OCI-LY1 (cell line): Measurements from ENCODE around the gene ANKS6.

Source experiments
- H2AFZ ChIP-seq: fragments of 200-600 bp; sonication (generic), shearing (Covaris generic); 2 replicates; pipeline ENCODE4 v1.6.0; 2014; ENCODE audit warnings: antibody characterized with exemption, mild to moderate bottlenecking, low read length
- H3F3A ChIP-seq: fragments of 200-600 bp; sonication (generic), shearing (Covaris generic); 2 replicates; pipeline ENCODE4 v1.6.0; 2014; ENCODE audit warnings: mild to moderate bottlenecking, antibody characterized with exemption, low read length, moderate library complexity; ENCODE audit not compliant: insufficient read depth
- H3K27ac ChIP-seq: fragments of 200-600 bp; sonication (generic); 2 replicates; pipeline ENCODE4 v1.5.1; 2014; ENCODE audit warnings: low read length, mixed run types, mild to moderate bottlenecking, low read depth; ENCODE audit not compliant: poor library complexity, severe bottlenecking
- H3K27me3 ChIP-seq: fragments of 200-600 bp; sonication (generic); 2 replicates; pipeline ENCODE4 v1.6.0; 2014; ENCODE audit warnings: antibody characterized with exemption, mild to moderate bottlenecking, low read length, moderate library complexity; ENCODE audit not compliant: insufficient read depth
- H3K36me3 ChIP-seq: fragments of 200-600 bp; sonication (generic); 2 replicates; pipeline ENCODE4 v1.6.1; 2014; ENCODE audit warnings: mild to moderate bottlenecking, antibody characterized with exemption, low read length, moderate library complexity, mixed read lengths; ENCODE audit not compliant: insufficient read depth
- H3K4me1 ChIP-seq: fragments of 200-600 bp; sonication (generic); 2 replicates; pipeline ENCODE4 v1.5.1; 2014; ENCODE audit warnings: mild to moderate bottlenecking, low read length, moderate library complexity; ENCODE audit not compliant: insufficient read depth, severe bottlenecking
- H3K4me2 ChIP-seq: fragments of 200-600 bp; sonication (generic), shearing (Covaris generic); 2 replicates; pipeline ENCODE4 v1.6.1; 2014; ENCODE audit warnings: low read length
- H3K4me3 ChIP-seq: fragments of 200-600 bp; sonication (generic); 2 replicates; pipeline ENCODE4 v1.5.1; 2014; ENCODE audit warnings: low read length, low read depth, mild to moderate bottlenecking, mixed read lengths; ENCODE audit not compliant: poor library complexity, severe bottlenecking
- H3K79me2 ChIP-seq: fragments of 200-600 bp; shearing (Covaris generic); 2 replicates; pipeline ENCODE4 v1.6.1; 2016; ENCODE audit warnings: mixed run types, low read length, mixed read lengths; ENCODE audit not compliant: insufficient read depth
- H3K9ac ChIP-seq: fragments of 200-600 bp; sonication (generic), shearing (Covaris generic); 2 replicates; pipeline ENCODE4 v1.6.1; 2014; ENCODE audit warnings: mild to moderate bottlenecking, low read length, mixed read lengths
- H3K9me2 ChIP-seq: fragments of 200-600 bp; sonication (generic), shearing (Covaris generic); 2 replicates; pipeline ENCODE4 v1.6.1; 2014; ENCODE audit warnings: low read depth, mild to moderate bottlenecking, low read length, mixed read lengths
- H3K9me3 ChIP-seq: fragments of 200-600 bp; shearing (Covaris generic); 2 replicates; pipeline ENCODE4 v1.6.1; 2014; ENCODE audit warnings: low read length, mixed read lengths
- H4K20me1 ChIP-seq: fragments of 200-600 bp; sonication (generic), shearing (Covaris generic); 2 replicates; pipeline ENCODE4 v1.6.0; 2016; ENCODE audit warnings: mild to moderate bottlenecking, low read length; ENCODE audit not compliant: insufficient read depth
- EZH2 ChIP-seq: fragments of 200-600 bp; sonication (generic), shearing (Covaris generic); IDR thresholded peaks from 2 replicates; pipeline ENCODE4 v1.8.0; 2017; ENCODE audit warnings: borderline replicate concordance, mixed run types, mild to moderate bottlenecking, antibody characterized with exemption, low read length, moderate library complexity, mixed read lengths
- TF ChIP-seq, protein P1 (sequence below): fragments of 200-600 bp; sonication (generic), shearing (Covaris generic); IDR thresholded peaks from 2 replicates; pipeline ENCODE4 v1.5.1; 2017; ENCODE audit warnings: mild to moderate bottlenecking, antibody characterized with exemption, low read length, moderate library complexity, mixed read lengths

Gene ANKS6

DNA sequence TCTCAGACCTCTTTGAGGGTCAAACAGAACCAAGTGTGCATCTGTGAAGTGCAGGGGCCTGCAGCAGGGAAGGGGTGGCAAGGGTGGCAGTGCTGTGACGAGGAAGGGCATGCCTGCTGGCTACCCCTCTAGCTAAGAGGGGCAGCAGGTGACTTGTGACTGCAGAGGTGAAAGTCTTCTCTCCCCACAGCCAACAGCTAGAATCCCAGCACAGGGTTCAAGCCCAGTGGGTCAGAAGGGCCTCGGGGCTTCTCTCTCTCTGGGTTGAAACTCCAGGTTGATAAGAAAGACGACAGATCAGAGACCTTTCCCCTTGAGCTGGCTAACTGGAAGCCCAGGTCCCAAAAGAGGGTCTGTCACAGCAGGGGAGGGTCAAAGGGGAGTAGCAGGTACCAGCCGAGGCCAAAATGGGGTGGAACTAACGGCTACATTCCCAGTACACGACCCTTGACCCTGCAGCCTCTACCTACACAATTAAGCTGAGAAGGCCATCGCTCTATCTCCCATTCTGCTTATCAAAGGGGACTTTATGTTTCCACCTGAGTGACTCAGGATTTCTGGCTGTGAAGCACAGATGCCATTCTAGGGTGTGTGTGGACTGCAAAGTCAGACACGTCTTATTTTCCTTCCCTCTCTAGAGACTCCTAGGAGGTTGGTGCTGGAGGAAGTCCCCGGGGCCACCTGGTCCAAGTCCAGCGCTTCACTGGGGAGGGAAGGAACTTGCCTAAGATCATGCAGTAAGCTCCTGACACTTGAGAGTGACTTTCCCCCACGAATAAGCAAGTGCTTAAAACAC, 14.6 kb downstream of the ANKS6 start:
- H3K79me2 ChIP-seq, result no peaks in the 10 kb centered on the region
- no peak overlapping the region for H3K27ac ChIP-seq
- TF ChIP-seq, protein P1, sequence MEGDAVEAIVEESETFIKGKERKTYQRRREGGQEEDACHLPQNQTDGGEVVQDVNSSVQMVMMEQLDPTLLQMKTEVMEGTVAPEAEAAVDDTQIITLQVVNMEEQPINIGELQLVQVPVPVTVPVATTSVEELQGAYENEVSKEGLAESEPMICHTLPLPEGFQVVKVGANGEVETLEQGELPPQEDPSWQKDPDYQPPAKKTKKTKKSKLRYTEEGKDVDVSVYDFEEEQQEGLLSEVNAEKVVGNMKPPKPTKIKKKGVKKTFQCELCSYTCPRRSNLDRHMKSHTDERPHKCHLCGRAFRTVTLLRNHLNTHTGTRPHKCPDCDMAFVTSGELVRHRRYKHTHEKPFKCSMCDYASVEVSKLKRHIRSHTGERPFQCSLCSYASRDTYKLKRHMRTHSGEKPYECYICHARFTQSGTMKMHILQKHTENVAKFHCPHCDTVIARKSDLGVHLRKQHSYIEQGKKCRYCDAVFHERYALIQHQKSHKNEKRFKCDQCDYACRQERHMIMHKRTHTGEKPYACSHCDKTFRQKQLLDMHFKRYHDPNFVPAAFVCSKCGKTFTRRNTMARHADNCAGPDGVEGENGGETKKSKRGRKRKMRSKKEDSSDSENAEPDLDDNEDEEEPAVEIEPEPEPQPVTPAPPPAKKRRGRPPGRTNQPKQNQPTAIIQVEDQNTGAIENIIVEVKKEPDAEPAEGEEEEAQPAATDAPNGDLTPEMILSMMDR, result no peak
- TF ChIP-seq EZH2, result no peak
- H3K9me3 ChIP-seq, result no peaks in the 10 kb centered on the region
- no peaks in the 10 kb centered on the region for H3F3A ChIP-seq
- H3K4me2 ChIP-seq, result no peak overlapping the region
- no peak overlapping the region for H2AFZ ChIP-seq
- H3K9ac ChIP-seq, result no peak overlapping the region
- no peaks in the 10 kb centered on the region for H3K4me1 ChIP-seq
- no peak overlapping the region for H3K4me3 ChIP-seq
- H3K9me2 ChIP-seq, result no peaks in the 10 kb centered on the region
- peaks cover 21% of the 10 kb centered on the region for H3K36me3 ChIP-seq
- H3K27me3 ChIP-seq, result no peaks in the 10 kb centered on the region
- H4K20me1 ChIP-seq, result no peaks in the 10 kb centered on the region

DNA sequence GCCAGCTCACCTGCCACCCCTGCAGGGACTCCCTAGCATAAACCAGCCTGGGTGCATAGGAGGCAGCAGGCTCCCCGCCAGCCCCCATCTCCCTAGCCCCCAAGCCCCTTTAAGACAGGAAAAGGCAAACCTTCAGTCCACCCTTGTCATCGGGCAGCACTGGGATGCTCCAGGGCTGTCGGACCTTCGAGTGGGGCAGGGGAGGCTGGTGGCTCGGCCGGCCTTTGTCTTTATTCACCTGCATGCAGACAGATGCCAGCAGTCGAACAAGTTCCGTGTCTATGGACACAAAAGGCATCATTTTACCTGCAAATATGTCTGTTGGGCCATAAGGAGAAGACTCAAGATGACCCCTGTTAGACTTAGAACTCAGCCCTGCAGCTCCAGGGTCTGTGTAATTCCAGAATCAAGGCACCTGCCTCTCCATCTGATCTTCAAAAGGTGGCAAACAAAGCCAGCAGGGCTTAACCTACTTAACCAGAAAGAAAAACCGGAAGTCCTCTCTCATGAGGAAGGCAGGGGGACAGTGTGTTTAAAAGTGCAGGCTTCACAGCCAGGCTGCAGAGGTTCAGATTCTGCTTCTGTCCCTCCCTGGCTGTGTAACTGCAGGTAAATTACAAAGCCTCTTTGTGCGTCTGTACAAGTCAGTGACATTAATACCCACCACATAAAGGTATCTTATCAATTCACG, 16.2 kb downstream of the ANKS6 start:
- H3K4me3 ChIP-seq, result no peak overlapping the region
- H3K27ac ChIP-seq, result no peak overlapping the region
- no peaks in the 10 kb centered on the region for H3K9me2 ChIP-seq
- H2AFZ ChIP-seq, result no peak overlapping the region
- no peaks in the 10 kb centered on the region for H4K20me1 ChIP-seq
- H3F3A ChIP-seq, result no peaks in the 10 kb centered on the region
- no peaks in the 10 kb centered on the region for H3K4me1 ChIP-seq
- no peaks in the 10 kb centered on the region for H3K9me3 ChIP-seq
- no peaks in the 10 kb centered on the region for H3K79me2 ChIP-seq
- peaks cover 21% of the 10 kb centered on the region for H3K36me3 ChIP-seq
- no peak overlapping the region for H3K4me2 ChIP-seq
- no peak overlapping the region for H3K9ac ChIP-seq
- TF ChIP-seq, protein P1, result no peak
- TF ChIP-seq EZH2, result no peak
- no peaks in the 10 kb centered on the region for H3K27me3 ChIP-seq

DNA sequence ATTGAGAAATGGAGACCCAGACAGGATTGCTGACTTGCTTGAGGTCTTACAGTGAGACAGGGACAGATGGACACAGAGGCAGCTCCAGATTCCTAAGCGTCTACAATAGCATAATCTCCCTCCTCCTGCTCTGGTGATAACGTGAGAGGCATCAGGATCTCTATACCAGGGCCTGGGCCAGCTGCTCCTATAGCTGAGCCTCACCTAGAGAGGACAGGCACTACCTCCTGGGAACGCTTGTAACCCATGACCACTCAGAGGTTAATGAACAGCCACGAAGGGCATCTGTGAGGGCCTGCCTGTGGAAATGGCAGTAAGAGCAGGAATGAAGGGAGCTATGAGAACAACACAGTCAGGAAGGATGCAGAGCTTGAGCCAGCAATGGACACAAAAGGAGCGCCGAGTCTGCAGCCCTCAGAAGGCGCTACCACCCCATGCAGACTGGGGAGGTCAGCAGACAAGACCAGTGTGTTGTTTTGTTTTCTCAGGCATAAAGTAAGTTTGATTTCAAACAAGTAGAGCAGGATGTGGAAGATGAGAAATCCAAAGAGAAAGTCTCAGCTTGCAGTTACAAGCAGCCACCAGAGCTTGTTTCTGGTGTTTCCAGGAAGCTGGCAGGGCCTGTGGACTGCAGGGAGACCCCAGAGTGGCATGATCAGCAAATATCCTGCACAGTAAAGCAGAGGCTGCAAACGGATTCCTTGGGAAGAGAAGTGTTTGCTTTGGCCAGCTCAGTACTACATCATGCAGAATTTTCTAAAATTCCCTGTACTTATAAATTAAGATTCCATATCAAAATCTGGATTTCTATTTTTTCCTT, 17.4 kb downstream of the ANKS6 start:
- no peak overlapping the region for H3K27ac ChIP-seq
- H3K9ac ChIP-seq, result no peak overlapping the region
- no peaks in the 10 kb centered on the region for H3K79me2 ChIP-seq
- no peak overlapping the region for H3K4me2 ChIP-seq
- H3K27me3 ChIP-seq, result no peaks in the 10 kb centered on the region
- no peak overlapping the region for H3K4me3 ChIP-seq
- H3K9me2 ChIP-seq, result no peaks in the 10 kb centered on the region
- no peak overlapping the region for H2AFZ ChIP-seq
- no peaks in the 10 kb centered on the region for H3F3A ChIP-seq
- TF ChIP-seq, protein P1, result no peak
- no peak for TF ChIP-seq EZH2
- no peaks in the 10 kb centered on the region for H3K4me1 ChIP-seq
- no peaks in the 10 kb centered on the region for H3K9me3 ChIP-seq
- peaks cover 20% of the 10 kb centered on the region for H3K36me3 ChIP-seq
- H4K20me1 ChIP-seq, result no peaks in the 10 kb centered on the region
